Mononuclear cell (primary cell): ENCODE results near the gene MATCAP1. TPM values are rescaled to one million over a fixed set of nuclear protein-coding genes. Genes with fewer than 3 reads are reported as not detected.
A peak's percentile ranks its signal among the peaks of the same experiment; 100 is the strongest.

Experiments
- H3K27me3 ChIP-seq: 2 replicates; pipeline ENCODE4 v1.6.0; 2011; ENCODE audit warnings: low read length, control low read depth; ENCODE audit not compliant: insufficient read depth
- H3K4me1 ChIP-seq: 2 replicates; pipeline ENCODE4 v1.5.1; 2011; ENCODE audit warnings: mild to moderate bottlenecking, low read length, control low read depth; ENCODE audit not compliant: insufficient read depth
- H3K4me3 ChIP-seq: 2 replicates; pipeline ENCODE4 v1.5.1; 2011; ENCODE audit warnings: mild to moderate bottlenecking, low read length, moderate library complexity
- H3K9me3 ChIP-seq: 2 replicates; pipeline ENCODE4 v1.5.1; 2011; ENCODE audit warnings: low read depth, mild to moderate bottlenecking, control low read depth, low read length
- total RNA-seq: library from RNA; depleted of rRNA; stranded (reverse); fragments of >200 nt; gene quantifications from one replicate; pipeline ENCODE4 v1.2.3, GENCODE V29; 2012

The MATCAP1 gene
- 3.5 TPM for total RNA-seq

DNA sequence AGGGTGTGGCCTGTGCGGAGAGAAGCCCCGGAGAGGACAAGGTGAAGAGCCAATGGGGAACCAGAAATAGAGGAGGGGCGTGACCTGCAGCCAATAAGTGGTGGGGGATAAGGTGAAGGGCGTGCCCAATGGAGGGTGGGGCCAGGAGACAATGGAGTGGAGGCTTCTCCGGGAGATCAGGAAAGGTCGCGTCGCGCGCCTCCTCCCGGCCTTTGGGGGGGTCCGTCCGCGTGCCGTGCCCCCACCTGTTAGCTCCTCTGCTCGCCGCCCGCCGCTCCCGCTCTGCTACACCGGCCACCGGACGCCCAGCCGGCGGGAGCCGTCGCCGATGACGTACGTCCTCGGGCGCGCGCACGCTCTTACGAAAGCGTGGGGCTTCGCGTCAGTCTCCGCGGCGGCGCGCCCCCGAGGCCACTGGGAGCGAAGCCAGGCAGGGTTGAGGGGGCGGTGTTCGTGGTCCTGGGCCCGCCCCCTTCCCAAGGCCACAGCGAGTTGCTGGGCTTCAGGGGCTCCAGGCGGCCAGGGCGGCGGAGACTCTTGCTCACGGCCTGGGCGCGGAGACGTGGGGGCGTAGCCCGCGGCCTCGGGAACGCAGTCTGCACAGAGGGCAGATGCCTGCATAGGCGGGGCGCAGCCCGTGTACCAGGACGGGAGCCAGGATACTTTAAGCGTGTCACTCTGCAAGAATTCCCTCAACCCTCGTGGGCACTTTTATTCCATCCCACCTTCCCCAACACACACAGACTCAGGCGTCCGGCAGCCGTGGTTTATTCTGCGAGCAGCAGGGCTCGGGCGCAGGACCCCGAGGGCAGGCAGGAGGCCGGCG, at the start of gene MATCAP1:
TSS of gene MATCAP1 (minus strand) at position 337 of the 826 bp plus-strand sequence. CDS start 3,353 bp downstream, outside the sequence.
- H3K9me3 ChIP-seq, result no peaks in the 10 kb centered on the region
- peaks cover 33% of the 10 kb centered on the region for H3K4me1 ChIP-seq
- H3K27me3 ChIP-seq, result peaks cover 2% of the 10 kb centered on the region
- H3K4me3 ChIP-seq, result peak within 1 kb of the TSS; percentile 71

DNA sequence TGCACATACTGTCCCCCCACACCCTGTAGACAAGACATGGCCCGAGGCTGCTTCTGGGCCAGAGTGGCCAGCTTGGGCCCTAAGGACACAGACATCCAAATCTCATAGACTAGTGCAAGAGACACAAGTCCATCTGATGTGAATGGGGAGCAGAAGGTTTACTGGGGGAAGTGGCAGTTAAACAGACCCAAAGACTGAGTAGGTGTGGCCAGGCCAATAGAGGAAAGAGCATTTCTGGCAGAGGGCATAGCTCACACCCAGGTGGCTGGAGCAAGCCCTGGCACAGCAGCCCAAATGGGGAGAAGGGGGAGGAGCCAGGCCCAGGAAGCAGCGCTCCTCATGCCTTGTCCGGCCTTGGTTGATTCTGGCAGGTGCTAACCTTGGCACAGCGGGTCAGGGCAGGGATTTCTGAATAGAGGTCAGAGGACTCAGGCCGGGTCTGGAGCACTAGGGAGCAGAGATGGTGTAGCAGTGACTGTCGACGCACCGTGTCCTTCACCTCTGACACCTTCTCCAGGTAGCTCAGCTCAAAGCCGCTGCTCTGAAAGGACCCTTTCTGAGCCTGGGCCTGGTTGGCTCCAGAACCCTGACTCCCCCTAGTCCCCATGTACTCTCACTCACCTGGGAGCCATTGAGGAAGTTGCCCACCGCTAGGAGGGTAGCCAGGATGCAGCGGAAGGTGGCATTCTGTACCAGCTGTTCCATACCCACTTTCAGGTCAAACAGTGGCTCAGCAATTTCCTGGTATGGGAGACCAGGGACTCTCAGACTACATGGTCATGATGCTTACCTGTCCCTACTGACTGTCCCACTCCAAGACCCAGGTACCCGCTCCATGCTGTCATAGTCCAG, 47.3 kb upstream of the MATCAP1 start:
- no peaks in the 10 kb centered on the region for H3K9me3 ChIP-seq
- no peaks in the 10 kb centered on the region for H3K27me3 ChIP-seq
- no peak overlapping the region for H3K4me3 ChIP-seq
- peaks cover 17% of the 10 kb centered on the region for H3K4me1 ChIP-seq

DNA sequence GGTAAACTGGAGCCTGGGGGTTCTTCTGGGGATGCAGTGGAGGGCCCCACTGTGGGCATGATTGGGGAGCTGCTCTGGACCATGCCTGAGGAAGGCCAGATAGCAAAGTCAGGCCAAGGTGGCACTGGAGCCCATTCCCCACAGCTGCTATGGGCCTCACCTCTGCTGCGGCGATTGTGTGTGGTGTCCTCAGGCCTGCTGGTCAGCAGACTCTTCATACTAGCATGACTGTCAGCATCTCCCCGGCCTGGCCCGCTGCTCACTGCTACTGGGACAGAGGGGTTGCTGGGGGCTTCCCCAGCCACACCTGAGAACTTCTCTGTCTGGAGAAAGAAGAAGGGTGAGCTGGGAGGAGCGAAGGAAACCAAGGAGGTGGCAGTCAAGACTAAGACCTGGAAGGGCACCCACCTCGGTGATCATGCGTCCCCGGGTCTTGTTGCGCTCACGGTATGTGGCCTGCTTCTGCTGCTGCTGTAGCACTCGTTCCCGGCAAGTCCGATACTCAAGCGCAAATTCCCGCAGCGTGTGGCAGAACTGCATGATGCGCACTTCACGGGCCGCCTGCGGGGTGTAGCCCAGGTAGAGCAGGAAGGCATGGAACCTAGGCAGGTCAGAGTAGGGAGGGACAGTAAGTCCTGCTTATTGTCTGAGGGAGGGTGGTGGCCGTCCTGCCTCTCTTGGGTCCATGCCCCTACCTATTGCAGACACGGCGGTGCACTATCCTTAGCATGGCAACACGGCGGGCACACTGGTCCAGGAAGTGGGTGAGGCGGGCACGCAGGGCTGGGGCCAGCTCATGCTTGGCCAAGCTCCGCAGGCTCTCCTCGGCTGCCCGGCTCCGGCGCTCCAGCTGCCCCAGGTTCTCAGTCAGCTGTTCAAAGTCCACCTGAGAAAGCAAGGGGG, 46.4 kb upstream of the MATCAP1 start:
- Histone ChIP-seq H3K4me1 (peaks cover 21% of the 10 kb centered on the region), H3K4me3 (no peak overlapping the region), H3K27me3 (no peaks in the 10 kb centered on the region), H3K9me3 (no peaks in the 10 kb centered on the region)

DNA sequence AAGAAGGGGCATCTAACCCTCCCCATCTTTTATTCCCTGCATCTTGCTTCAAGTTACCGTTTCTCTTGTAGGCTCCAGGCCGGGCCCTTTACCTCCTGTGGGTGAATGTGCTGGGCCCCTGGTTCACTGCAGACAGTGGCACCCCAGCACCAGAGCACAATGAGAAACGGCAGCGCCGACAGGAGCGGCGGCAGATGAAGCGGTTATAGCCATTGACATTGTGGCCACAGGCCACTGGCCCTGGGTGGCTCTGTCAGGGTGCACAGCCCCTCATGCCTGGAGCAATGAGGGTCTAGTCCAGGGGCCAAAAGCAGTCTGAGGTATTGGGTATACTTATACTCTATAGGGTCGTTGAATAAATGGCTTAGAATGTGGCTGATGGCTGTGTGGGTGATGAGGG, 45.1 kb upstream of the MATCAP1 start:
- no peaks in the 10 kb centered on the region for H3K9me3 ChIP-seq
- H3K27me3 ChIP-seq, result no peaks in the 10 kb centered on the region
- no peak overlapping the region for H3K4me3 ChIP-seq
- peaks cover 22% of the 10 kb centered on the region for H3K4me1 ChIP-seq

DNA sequence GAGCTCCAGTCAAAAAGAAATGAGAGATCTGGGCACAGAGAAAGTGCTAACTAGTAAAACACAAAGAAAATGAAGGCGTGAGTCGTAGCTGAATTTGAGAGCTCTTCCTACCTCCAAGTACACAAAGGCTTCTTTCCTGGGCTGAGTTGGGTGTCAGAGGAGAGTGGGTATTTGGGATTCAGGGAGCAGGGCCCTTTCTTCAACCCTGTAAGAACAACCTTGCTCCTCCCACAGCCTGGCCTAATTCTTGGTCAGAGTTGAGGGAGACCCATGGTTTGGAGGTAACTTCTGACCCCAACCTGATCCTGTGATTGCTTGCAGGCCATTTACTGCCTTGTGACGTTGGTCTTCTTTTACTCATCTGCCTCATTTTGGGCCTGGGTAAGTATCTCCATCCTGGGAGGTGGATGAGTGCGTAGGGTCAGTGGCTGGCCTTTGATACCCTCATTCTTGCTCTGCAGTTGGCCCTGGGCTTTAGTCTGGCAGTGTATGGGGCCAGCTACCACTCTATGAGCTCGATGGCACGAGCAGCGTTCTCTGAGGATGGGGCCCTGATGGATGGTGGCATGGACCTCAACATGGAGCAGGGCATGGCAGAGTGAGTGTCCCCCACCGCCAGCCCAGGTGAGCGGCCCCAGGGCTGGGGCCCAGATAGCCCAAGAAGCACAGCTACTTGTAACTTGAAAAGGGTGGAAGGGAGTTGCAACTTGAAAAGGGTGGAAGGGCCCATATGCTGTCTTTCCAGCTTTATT, 44.4 kb upstream of the MATCAP1 start:
- no peaks in the 10 kb centered on the region for H3K9me3 ChIP-seq
- H3K27me3 ChIP-seq, result no peaks in the 10 kb centered on the region
- H3K4me3 ChIP-seq, result no peak overlapping the region
- peaks cover 27% of the 10 kb centered on the region for H3K4me1 ChIP-seq

DNA sequence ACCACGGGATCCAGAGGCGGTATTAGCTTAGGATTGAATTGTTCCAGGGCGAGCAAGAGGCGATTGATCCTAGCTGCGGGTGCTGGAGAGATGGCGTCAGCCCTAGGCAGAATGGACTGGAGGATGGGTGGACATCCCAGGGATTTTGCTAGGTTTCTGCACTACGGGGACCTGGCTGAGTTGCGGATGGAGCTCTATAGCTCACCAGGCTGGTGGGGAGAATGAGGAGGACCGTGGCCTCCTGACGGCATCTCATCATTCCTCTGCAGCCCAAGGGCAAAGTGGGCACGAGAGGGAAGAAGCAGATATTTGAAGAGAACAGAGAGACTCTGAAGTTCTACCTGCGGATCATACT, 43.8 kb upstream of the MATCAP1 start:
- Histone ChIP-seq H3K4me3 (peak overlapping the region; percentile 68), H3K9me3 (no peaks in the 10 kb centered on the region), H3K4me1 (peaks cover 27% of the 10 kb centered on the region)

DNA sequence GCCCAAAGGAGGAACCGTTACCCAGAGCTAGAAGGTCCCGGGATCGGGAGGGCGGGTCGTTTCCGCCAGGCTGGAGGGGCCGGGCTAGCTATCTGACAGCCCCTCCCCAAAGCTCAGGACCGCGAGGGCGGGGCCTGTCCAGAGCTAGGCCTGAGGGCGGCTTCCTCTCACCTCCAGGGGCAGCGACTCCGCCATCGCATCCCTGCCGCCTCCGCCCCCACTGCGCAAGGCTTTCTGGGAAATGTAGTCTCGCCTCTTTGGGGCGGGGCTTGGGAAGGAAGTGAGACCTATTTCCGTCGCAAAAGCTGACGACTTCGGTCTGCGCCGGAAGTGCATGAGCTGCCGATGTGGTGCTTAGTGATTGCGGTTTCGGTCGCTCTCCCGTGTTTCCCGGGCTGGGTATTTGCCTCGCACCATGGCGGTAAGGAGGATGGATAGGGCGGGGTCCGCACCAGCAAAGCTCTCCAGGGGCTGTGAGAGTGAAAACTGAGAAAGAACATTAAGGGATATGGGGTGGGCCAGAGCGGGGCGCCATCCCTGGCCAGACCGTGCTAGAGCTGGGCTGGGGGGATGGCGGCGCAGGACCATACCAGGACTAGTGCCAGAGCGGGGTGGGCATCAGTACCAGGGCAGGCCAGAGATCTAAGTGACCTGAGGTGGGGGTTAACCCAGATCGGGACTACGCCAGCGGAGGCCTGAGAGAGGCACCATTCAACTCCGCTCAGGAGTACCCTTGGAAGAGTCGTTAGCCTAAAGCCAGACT, 43.2 kb upstream of the MATCAP1 start, which contains the start of gene TMEM208:
TSS of gene TMEM208 (plus strand) at position 327 of the 763 bp plus-strand sequence. CDS start at position 416, 89 bp downstream.
- Histone ChIP-seq H3K4me1 (peaks cover 27% of the 10 kb centered on the region), H3K27me3 (no peaks in the 10 kb centered on the region), H3K9me3 (no peaks in the 10 kb centered on the region)

More for the DNA sequence above, 43.8 kb upstream of the MATCAP1 start:
- H3K27me3 ChIP-seq, result no peaks in the 10 kb centered on the region

DNA sequence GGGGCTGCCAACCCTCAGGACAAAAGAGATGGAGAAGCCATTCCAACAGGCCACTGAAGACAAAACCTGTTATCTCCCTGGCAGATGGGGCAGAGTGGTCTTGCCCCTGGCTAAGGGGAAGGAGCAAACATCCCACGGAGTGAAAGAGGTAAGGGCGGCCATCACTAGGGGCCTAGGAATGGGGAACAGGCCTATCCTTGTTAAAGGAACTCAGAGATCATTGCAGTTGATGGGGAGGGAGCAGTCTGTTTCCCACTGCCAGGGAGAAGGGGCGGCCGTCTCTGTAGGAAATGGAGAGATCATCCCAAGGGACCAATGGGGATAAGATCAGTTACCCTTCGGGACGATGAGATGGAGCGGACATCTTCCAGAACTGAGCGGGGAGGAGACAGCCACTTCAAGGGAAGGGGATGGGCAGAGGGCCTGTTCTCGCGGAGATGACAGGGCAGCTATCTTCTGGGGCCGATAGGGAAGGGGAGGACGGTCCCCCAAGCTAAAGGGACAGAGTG, 42.6 kb upstream of the MATCAP1 start:
- peak overlapping the region; percentile 68 for H3K4me3 ChIP-seq
- H3K27me3 ChIP-seq, result no peaks in the 10 kb centered on the region
- no peaks in the 10 kb centered on the region for H3K9me3 ChIP-seq
- H3K4me1 ChIP-seq, result peaks cover 27% of the 10 kb centered on the region

More for the DNA sequence above, 43.2 kb upstream of the MATCAP1 start, which contains the start of gene TMEM208:
- peak within 1 kb of the TSS; percentile 68 for H3K4me3 ChIP-seq

DNA sequence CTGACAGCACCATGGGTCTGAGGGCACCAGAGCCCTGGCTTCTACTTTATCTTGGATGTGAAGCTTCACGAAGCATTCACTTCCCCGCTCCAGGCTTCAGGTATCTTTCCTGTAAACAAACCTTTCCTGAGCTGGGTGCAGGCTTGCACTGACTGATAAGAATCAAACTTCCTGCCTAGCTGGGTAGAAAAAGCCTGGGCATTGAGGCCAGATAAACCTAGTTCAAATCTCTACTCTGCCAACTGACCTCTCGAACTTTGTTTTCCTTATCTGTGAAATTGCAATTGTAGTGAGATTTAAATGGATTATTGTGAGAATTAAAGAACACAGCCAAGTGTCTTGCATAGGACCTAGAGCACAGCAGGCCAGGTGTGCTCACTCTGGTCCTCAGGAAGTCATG, 40.2 kb upstream of the MATCAP1 start:
- Histone ChIP-seq H3K9me3 (no peaks in the 10 kb centered on the region), H3K4me3 (no peak overlapping the region), H3K4me1 (peaks cover 27% of the 10 kb centered on the region), H3K27me3 (no peaks in the 10 kb centered on the region)

DNA sequence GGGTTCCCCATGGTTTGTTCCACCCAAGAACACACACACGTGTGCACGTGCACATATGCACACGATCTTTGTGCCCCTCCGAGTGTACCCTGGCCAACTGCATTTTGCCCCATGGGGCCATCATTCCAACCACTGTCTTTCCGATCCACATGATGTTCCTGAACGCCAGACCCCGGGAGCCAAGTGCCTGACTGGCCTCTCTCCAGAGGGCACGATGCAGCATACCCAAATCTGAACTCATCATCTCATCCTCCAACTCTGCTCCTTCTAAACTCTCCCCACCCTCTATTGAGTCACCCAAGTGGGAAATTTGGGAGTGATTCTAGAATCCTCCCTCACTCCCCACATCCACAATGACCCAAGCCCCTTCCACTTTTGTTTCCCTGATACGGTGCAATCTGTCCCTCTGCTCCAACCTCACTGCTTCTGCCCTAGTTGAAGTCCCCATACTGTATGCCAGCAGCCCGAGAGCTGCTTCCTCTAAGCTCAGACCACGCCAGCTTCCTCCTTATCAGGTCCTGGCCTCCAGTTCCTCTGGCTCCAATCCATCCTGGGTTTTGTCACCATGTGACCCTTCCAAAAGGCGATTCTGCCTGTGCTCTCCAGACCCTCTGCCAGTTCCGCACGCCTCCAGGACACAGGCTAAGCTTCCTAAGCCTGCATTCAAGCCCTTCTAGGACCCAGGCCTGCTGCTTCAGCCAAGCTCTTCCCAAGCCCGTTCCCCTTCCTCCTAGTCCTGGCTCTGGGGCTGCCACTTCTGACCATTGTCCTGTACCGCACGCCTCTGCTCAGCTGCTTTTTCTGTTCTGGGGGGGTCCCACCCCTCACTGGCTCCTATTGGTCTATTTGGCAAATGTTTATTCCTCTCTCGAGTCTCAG, 33.1 kb upstream of the MATCAP1 start:
- no peak overlapping the region for H3K4me3 ChIP-seq
- H3K9me3 ChIP-seq, result no peaks in the 10 kb centered on the region
- H3K4me1 ChIP-seq, result peaks cover 18% of the 10 kb centered on the region
- no peaks in the 10 kb centered on the region for H3K27me3 ChIP-seq

DNA sequence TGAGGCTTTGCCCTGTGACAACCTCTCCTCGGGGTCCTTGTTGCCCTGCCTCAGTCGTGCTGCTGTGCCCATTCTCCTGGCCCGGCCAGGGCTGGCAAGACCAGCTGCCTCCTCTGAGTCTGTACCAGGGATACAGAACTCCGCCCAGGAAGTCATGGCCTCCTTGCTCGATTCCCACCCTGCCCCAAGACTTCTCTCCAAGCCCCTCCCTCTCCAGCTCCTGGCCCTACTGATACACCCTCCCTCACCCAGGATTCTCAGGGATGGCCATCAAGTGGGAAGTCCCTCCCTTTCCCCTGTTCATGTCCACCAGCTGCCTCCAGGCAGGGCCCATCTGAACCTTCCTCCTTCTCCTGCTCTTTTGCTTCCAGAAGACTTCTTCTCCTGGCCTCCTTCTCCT, 31.9 kb upstream of the MATCAP1 start:
- H3K4me3 ChIP-seq, result no peak overlapping the region
- peaks cover 18% of the 10 kb centered on the region for H3K4me1 ChIP-seq
- H3K9me3 ChIP-seq, result no peaks in the 10 kb centered on the region

DNA sequence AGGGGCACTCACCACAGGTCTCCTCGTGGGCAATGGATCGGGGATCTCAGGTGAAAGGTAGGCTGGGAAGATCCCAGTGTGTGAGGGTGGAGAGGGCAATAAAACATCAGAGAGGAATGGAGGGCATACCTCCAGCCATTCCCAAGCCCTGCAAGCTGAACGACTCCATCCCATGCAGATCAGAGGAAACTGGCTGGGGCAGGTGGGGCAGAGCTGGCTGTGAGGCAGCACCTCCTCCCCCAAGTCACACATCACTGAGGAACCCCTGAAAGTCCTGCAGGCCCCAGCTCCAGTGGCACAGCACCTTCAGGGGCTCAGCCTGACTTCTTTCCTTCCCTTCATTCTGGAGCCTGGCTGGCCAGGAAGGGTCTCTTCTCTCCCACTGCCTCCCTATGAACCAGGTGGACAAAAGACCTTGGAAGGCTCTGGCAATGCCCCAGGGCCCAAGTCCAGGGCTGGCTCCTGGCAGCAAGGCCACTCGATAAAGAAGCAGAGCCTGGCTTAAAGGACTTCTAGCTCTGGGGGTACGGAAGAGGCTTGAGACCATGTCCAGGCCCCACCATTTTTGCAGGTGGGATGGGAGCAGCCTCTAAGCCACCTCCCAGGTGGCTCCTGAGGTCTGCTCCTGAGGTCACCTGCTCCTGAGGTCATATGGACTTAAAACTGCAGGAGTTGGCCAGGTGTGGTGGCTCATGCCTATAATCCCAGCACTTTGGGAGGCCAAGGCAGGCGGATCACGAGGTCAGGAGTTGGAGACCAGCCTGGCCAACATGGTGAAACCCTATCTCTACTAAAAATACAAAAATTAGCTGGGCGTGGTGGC, 29.6 kb upstream of the MATCAP1 start:
- Histone ChIP-seq H3K4me1 (peaks cover 18% of the 10 kb centered on the region), H3K9me3 (no peaks in the 10 kb centered on the region), H3K27me3 (no peaks in the 10 kb centered on the region), H3K4me3 (no peak overlapping the region)

More for the DNA sequence above, 31.9 kb upstream of the MATCAP1 start:
- H3K27me3 ChIP-seq, result no peaks in the 10 kb centered on the region
